BLaER1 treated with 17β-estradiol and CSF1 and Interleukin-3, amounts not matched to agents 10 nM and 100 nM (cell line): ENCODE data around the gene GOT2.
"Not testable (repeated sequence)": the region's sequence is repeated elsewhere in the genome, so short reads cannot be mapped to it uniquely, and the experiment has no call there.

Source experiments
- H3K27ac ChIP-seq, 11 experiments: shearing (Covaris generic); formaldehyde crosslinking; 2 replicates each; pipeline ENCODE4 v1.8.1; 2022
- H3K27me3 ChIP-seq, 11 experiments: shearing (Covaris generic); formaldehyde crosslinking; 2 replicates each; pipeline ENCODE4 v1.8.1; 2022
- H3K36me3 ChIP-seq, 11 experiments: shearing (Covaris generic); formaldehyde crosslinking; 2 replicates each; pipeline ENCODE4 v1.8.1; 2022
- H3K4me1 ChIP-seq, 10 experiments: shearing (Covaris generic); formaldehyde crosslinking; 2 replicates each; pipeline ENCODE4 v1.8.1; 2022
- H3K4me2 ChIP-seq, 11 experiments: shearing (Covaris generic); formaldehyde crosslinking; 2 replicates each; pipeline ENCODE4 v1.8.1; 2022
- H3K4me3 ChIP-seq, 10 experiments: shearing (Covaris generic); formaldehyde crosslinking; 2 replicates each; pipeline ENCODE4 v1.8.1; 2022
- H3K9ac ChIP-seq, 11 experiments: shearing (Covaris generic); formaldehyde crosslinking; 2 replicates each; pipeline ENCODE4 v1.8.1; 2022
- H3K9me3 ChIP-seq, 11 experiments: shearing (Covaris generic); formaldehyde crosslinking; replicated peaks in 1 of 11; 2 replicates each; pipeline ENCODE4 v1.8.1; 2022
- H4K20me1 ChIP-seq, 11 experiments: shearing (Covaris generic); formaldehyde crosslinking; 2 replicates each; pipeline ENCODE4 v1.8.1; 2022
- Cebpa-rat ChIP-seq, 11 experiments: shearing (Covaris generic); IDR thresholded peaks; 2 replicates each; pipeline ENCODE4 v1.8.1; 2022

Gene GOT2

DNA sequence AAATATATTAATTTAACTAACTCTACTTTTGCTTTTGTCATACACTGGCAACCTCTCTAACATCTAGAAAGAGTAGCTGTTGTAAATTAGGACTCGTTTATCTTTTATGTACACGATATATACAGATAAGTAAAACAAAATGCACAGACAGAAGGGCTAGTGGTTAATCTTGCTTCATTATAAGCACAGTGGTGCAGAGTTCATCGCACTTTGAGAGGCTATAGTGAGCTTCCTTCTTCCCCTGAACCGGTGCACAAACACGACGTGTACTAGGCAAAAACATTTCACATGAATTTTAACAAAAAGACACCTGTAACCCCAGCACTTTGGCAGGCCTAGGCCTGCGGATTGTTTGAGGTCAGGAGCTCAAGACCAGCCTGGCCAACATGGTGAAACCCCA, 10.4 kb upstream of the GOT2 start:
- no peaks in the 10 kb centered on the region for H3K4me1 ChIP-seq
- no peaks in the 10 kb centered on the region for H3K27me3 ChIP-seq
- H3K9ac ChIP-seq: no peak overlapping the region
- no peaks in the 10 kb centered on the region for H4K20me1 ChIP-seq
- H3K4me3 ChIP-seq: no peak overlapping the region
- no peaks in the 10 kb centered on the region for H3K36me3 ChIP-seq
- H3K9me3 ChIP-seq: peaks cover 10 to 16% (median 13%) of the 10 kb centered on the region in 11 experiments; a peak in 20 of 22 replicates
- H3K4me2 ChIP-seq: no peak overlapping the region
- TF ChIP-seq Cebpa-rat (IDR thresholded peaks at IDR 0.05): no peak
- H3K27ac ChIP-seq: no peak overlapping the region

DNA sequence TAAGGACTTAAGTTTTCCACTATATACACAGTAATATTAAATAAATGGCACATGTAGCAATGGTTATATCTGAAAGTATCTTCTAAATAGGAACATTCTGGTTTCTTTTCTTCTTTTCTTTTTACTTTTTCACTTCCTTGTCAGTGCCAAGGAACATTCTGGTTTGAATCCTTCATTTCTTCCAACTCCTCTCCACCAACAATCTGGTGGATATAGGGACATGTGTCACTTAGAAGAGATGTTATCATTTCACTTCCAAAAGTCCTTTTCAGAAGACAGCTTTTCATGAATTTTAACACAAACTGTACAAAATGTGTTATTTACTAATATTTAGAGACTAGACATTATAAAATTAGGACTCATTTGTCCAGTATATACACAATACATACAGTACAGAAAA, 7.9 kb upstream of the GOT2 start:
- H3K36me3 ChIP-seq: no peaks in the 10 kb centered on the region
- H3K4me1 ChIP-seq: no peaks in the 10 kb centered on the region
- no peak for TF ChIP-seq Cebpa-rat (IDR thresholded peaks at IDR 0.05)
- H3K27ac ChIP-seq: no peak overlapping the region
- no peak overlapping the region for H3K4me3 ChIP-seq
- H3K27me3 ChIP-seq: no peaks in the 10 kb centered on the region
- no peaks in the 10 kb centered on the region for H4K20me1 ChIP-seq
- H3K9ac ChIP-seq: no peak overlapping the region
- H3K4me2 ChIP-seq: no peak overlapping the region
- H3K9me3 ChIP-seq: no peaks in the 10 kb centered on the region

GRCh38 chr16:58741166-58741565, 7.0 kb upstream of the GOT2 start:
- H3K27ac ChIP-seq: no peak overlapping the region
- no peak overlapping the region for H3K4me3 ChIP-seq
- no peaks in the 10 kb centered on the region for H3K27me3 ChIP-seq
- H3K36me3 ChIP-seq: no peaks in the 10 kb centered on the region
- no peaks in the 10 kb centered on the region for H3K4me1 ChIP-seq
- no peak overlapping the region for H3K4me2 ChIP-seq
- no peak overlapping the region for H3K9ac ChIP-seq
- no peak for TF ChIP-seq Cebpa-rat (IDR thresholded peaks at IDR 0.05)
- no peaks in the 10 kb centered on the region for H3K9me3 ChIP-seq
- H4K20me1 ChIP-seq: no peaks in the 10 kb centered on the region

DNA sequence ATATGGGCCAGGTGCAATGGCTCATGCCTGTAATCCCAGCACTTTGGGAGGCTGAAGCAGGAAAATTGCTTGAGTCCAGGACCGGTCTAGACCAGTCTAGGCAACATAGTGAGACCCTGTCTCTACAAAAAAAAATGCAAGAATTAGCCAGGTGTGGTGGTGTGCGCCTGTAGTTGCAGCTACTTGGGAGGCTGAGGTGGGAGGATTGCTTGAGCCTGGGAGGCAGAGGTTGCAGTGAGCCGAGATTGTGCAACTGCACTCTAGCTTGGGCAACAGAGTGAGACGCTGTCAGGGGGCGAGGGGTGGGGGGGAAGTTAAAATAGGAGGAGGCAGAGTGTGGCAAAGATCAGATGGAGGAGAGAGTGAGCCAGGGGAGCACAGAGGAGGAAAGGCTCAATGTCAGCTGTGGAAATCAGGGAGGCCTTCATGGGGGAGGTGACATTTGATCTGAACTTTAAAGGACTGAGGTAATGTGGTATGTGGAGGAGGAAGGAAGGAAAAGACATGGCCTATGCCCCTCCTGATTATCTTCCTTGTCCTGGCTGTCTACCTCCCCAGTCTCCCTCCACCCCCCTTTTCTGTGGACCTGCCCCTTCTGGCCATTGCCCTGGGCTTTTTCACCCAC, 4.7 kb upstream of the GOT2 start:
- no peaks in the 10 kb centered on the region for H3K9me3 ChIP-seq
- no peaks in the 10 kb centered on the region for H4K20me1 ChIP-seq
- no peak overlapping the region for H3K27ac ChIP-seq
- H3K9ac ChIP-seq: no peak overlapping the region
- no peak overlapping the region for H3K4me2 ChIP-seq
- H3K36me3 ChIP-seq: no peaks in the 10 kb centered on the region
- TF ChIP-seq Cebpa-rat (IDR thresholded peaks at IDR 0.05): 0 out of 22 replicates have a peak, but pooled peaks of 1 of the 11 experiments have one; percentile 45
- H3K4me3 ChIP-seq: no peak overlapping the region
- peaks cover 0 to 8% (median 6%) of the 10 kb centered on the region in 10 experiments; a peak in 10 of 20 replicates for H3K4me1 ChIP-seq
- no peaks in the 10 kb centered on the region for H3K27me3 ChIP-seq

GRCh38 chr16:58736341-58736740, 2.2 kb upstream of the GOT2 start:
- H3K9ac ChIP-seq, H3K4me2 ChIP-seq, H3K27me3 ChIP-seq, H3K4me3 ChIP-seq, H3K27ac ChIP-seq, H3K9me3 ChIP-seq: not testable (repeated sequence)
- peaks cover 0 to 10% (median 5%) of the 10 kb centered on the region in 11 experiments; a peak in 7 of 22 replicates for H3K36me3 ChIP-seq
- H4K20me1 ChIP-seq: peaks cover 0 to 16% (median 5%) of the 10 kb centered on the region in 11 experiments; a peak in 10 of 22 replicates
- H3K4me1 ChIP-seq: peaks cover 21 to 27% (median 26%) of the 10 kb centered on the region in 10 experiments

GRCh38 chr16:58734459-58734787, 307 bp upstream of the GOT2 start:
- H3K9ac ChIP-seq: peak overlapping the region; percentile 77 to 93 (median 87)
- H3K4me3 ChIP-seq: peak overlapping the region; percentile 74 to 96 (median 92)
- peaks cover 0 to 34% (median 21%) of the 10 kb centered on the region in 11 experiments; a peak in 11 of 22 replicates for H4K20me1 ChIP-seq
- TF ChIP-seq Cebpa-rat (IDR thresholded peaks at IDR 0.05): no peak
- H3K4me1 ChIP-seq: peaks cover 30 to 45% (median 38%) of the 10 kb centered on the region in 10 experiments
- H3K9me3 ChIP-seq: no peaks in the 10 kb centered on the region
- peak overlapping the region; percentile 85 to 97 (median 91); a peak in 19 of 22 replicates for H3K4me2 ChIP-seq
- H3K27ac ChIP-seq: peak overlapping the region in 9 of 11 experiments; percentile 68 to 89 (median 85); a peak in 18 of 22 replicates
- H3K36me3 ChIP-seq: peaks cover 0 to 26% (median 13%) of the 10 kb centered on the region in 11 experiments; a peak in 14 of 22 replicates
- H3K27me3 ChIP-seq: no peaks in the 10 kb centered on the region

DNA sequence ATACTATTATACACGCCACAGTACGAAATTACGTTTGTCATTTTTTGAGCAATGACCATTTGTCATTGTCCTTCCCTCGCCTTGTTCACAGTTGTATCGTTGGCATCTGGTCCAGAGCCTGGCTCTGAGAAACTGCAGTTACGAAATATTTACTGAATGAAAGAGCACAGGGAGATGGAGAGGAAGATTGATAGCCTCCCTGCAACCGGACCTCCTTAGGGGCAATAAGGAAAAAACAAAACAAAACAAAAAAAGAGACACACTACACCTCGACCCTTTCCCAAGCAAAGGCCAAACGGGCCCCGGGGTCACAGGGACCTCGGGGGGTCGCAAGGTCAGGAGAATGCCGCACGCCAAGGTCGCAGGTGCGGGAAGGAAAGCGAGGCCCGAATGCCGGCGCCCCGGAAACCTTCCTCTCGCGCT, 857 bp downstream of the GOT2 start:
- 0 out of 22 replicates have a peak, but pooled peaks of 1 of the 11 experiments have one; percentile 20 for TF ChIP-seq Cebpa-rat (IDR thresholded peaks at IDR 0.05)
- H3K4me1 ChIP-seq: peaks cover 30 to 45% (median 38%) of the 10 kb centered on the region in 10 experiments
- no peaks in the 10 kb centered on the region for H3K27me3 ChIP-seq

GRCh38 chr16:58732545-58733247, 1.4 kb downstream of the GOT2 start:
- peaks cover 0 to 51% (median 39%) of the 10 kb centered on the region in 11 experiments; a peak in 17 of 22 replicates for H4K20me1 ChIP-seq
- peaks cover 0 to 38% (median 20%) of the 10 kb centered on the region in 11 experiments; a peak in 15 of 22 replicates for H3K36me3 ChIP-seq
- peak overlapping the region; percentile 85 to 97 (median 91) for H3K4me2 ChIP-seq
- peak overlapping the region; percentile 77 to 93 (median 87) for H3K9ac ChIP-seq
- H3K4me1 ChIP-seq: peaks cover 30 to 45% (median 38%) of the 10 kb centered on the region in 10 experiments
- H3K27me3 ChIP-seq: no peaks in the 10 kb centered on the region
- H3K9me3 ChIP-seq: no peaks in the 10 kb centered on the region
- no peak for TF ChIP-seq Cebpa-rat (IDR thresholded peaks at IDR 0.05)
- H3K4me3 ChIP-seq: peak overlapping the region; percentile 74 to 96 (median 92)
- peak overlapping the region in 8 of 11 experiments; percentile 25 to 89 (median 85); a peak in 12 of 22 replicates for H3K27ac ChIP-seq

More for the DNA sequence above, 857 bp downstream of the GOT2 start:
- Histone ChIP-seq H3K36me3 (peaks cover 0 to 33% (median 15%) of the 10 kb centered on the region in 11 experiments; a peak in 15 of 22 replicates), H3K4me3 (peak overlapping the region; percentile 74 to 96 (median 92)), H4K20me1 (peaks cover 0 to 45% (median 33%) of the 10 kb centered on the region in 11 experiments; a peak in 15 of 22 replicates), H3K4me2 (peak overlapping the region; percentile 85 to 97 (median 91)), H3K9ac (peak overlapping the region; percentile 77 to 93 (median 87)), H3K27ac (peak overlapping the region; percentile 12 to 89 (median 85); a peak in 21 of 22 replicates), H3K9me3 (no peaks in the 10 kb centered on the region)
